Thymus (tissue), 11 donors: ENCODE data around the gene RUFY4. TPM values are rescaled to one million over a fixed set of nuclear protein-coding genes. Genes with fewer than 3 reads are reported as not detected.

Source experiments
- DNase-seq, 9 donors: peaks; one replicate each; pipeline ENCODE4 v3.0.0-alpha.2; 2013; ENCODE audit warnings: low spot score in 9 of 9, low read depth in 6 of 9, missing footprints in 1 of 9
- H3K27ac ChIP-seq, 2 donors: one replicate each; pipeline ENCODE4 v1.5.1; 2013; ENCODE audit warnings: control low read depth in 1 of 2, low read depth in 1 of 2, low read length in 1 of 2, mild to moderate bottlenecking in 1 of 2, moderate library complexity in 1 of 2
- H3K27me3 ChIP-seq, 2 donors: one replicate each; pipeline ENCODE4 v1.5.1; 2013; ENCODE audit warnings: low read length in 1 of 2; ENCODE audit not compliant: control insufficient read depth in 2 of 2, insufficient read depth in 1 of 2
- H3K36me3 ChIP-seq, 2 donors: one replicate each; pipeline ENCODE4 v1.5.1; 2013; ENCODE audit warnings: low read length in 1 of 2, mild to moderate bottlenecking in 1 of 2, moderate library complexity in 1 of 2; ENCODE audit not compliant: control insufficient read depth in 2 of 2, insufficient read depth in 2 of 2
- H3K4me1 ChIP-seq, 2 donors: one replicate each; pipeline ENCODE4 v1.5.1; 2013; ENCODE audit warnings: low read length in 2 of 2; ENCODE audit not compliant: control insufficient read depth in 2 of 2, insufficient read depth in 2 of 2
- H3K4me3 ChIP-seq, 2 donors: one replicate each; pipeline ENCODE4 v1.5.1; 2013; ENCODE audit warnings: low read length in 2 of 2, control low read depth in 1 of 2, mild to moderate bottlenecking in 1 of 2
- H3K9me3 ChIP-seq, 2 donors: one replicate each; pipeline ENCODE4 v1.5.1; 2013; ENCODE audit warnings: low read length in 1 of 2, mild to moderate bottlenecking in 1 of 2; ENCODE audit not compliant: control insufficient read depth in 2 of 2, insufficient read depth in 1 of 2
- WGBS: extraction: QIAGEN DNeasy Blood & Tissue Kit; methylation state at CpG from one replicate; pipeline ENCODE4 v1.1.7; 2013; 5-methylcytosine and 5-hydroxymethylcytosine counted together
- polyA plus RNA-seq: library from polyadenylated mRNA; stranded (reverse); fragments of 200-250 nt; gene quantifications from one replicate; pipeline ENCODE4 v1.2.3, GENCODE V29; 2013
- total RNA-seq: library from RNA; stranded (reverse); fragments of 120-200 nt; gene quantifications from one replicate; pipeline ENCODE4 v1.2.4, GENCODE V29; 2013
- donor health status: healthy.

Gene RUFY4
- total and polyA plus RNA-seq, 2 donors, result 2.6 to 5.4 TPM

DNA sequence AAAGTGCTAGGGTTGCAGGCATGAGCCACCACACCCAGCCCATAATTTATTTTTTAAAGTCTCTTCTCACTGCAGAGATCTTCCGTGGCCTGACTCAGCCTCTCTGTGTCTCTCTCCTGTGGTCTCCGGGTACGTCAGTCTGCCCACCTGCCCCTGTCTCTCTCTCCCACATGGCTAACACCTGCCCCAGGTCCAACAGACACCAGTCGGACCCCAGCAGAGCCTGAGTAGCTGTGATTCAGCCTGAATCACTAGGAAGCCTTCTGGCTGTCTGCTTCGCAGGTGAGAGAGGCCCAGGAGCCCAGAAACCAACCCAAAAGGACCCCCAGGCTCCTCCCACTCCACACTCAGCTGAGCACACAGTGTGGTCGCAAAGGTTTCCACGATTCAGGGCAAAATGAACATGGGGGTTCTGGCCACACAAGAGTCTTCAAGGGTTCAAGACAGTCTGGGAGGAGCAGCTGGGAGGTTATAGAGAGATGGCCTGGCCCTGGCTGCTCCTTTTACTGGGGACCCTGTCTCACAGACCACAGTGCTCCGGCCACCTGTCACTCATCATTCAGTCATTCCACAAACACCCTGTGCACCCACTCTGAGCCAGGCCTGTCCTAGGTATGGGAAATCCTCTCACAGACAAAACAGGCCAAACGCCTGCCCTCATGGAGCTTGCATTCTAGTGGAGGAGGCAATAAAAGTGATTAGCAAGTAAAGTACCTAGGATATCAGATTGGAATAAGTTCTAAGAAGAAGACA is 8.6 kb downstream of the RUFY4 start:
- DNase-seq, result no peak
- WGBS, result 90% methylated on average over 9 of the region's 9 CpGs
- H3K36me3 ChIP-seq, result no peaks in the 10 kb centered on the region

DNA sequence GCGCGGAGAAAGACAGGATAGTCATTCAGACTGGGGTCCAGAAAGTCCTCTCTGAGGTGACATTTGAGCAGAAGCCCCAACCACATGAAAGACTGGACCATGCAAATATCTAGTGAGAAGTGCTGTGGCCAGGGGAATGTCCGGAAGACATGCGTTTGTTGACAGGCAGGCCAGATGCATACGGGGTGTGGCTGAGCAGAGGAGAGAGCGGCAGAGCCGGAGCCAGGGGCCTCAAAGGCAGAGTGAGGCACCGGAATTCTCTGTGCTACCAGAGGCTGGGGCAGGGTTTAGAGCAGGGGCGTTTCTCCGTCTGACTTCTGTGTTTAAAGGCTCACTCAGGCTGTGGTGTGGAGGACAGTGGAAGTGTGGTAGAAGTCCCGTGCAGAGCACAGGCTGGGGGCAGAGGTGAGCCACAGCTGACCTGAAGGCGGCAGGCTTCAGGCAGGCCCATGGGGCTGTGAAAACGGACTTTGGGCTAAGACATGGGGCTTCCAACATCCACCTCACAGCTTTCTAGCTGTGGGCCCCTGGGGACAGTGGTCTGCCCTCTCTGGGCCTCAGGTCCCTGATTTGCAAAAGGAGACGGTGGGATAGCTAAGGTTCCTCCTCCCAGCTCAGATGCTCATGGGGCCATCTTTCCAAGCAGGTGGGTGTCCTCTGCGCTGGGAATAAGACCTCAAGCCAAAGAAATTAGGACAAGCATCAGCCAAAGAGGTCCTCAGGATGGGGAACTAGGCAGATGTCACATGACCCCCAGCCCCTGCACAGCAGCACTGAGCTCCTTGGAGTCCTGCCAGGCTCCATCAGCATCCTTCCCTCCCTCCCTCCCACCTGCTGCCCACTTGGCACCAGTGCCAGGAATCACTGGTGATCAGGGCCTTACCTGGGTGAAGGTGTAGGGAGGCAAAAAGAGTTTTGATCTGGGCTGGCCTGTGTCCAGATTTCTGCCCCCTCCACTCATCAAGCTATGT is 11.2 kb downstream of the RUFY4 start:
- DNase-seq, result no peak
- WGBS, result 86% methylated on average over 15 of the region's 15 CpGs

More for the DNA sequence above, 8.6 kb downstream of the RUFY4 start:
- no peaks in the 10 kb centered on the region for H3K9me3 ChIP-seq
- no peak overlapping the region for H3K4me3 ChIP-seq
- peaks cover 0 to 2% of the 10 kb centered on the region in 2 donors for H3K27me3 ChIP-seq
- no peak overlapping the region for H3K27ac ChIP-seq
- no peaks in the 10 kb centered on the region for H3K4me1 ChIP-seq

DNA sequence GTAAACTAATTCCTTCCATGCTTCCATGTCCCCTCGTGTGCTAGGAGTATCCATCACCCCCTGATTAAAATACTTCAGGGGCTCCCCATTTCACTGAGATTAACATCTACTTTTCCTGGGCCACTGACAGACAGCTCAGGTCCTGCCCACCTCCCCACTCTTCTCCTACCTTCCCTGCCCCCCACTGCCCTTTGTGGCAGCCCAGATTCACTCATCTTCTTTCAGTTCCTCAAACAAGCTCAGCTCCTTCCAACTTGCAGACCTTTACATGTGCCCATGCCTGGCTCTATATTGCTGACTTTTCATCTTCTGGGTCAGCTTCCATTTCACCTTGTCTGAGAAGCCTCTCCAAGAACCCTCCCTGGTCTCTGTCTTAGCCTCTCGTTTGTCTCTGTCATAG is 12.0 kb downstream of the RUFY4 start:
- Histone ChIP-seq H3K9me3 (no peaks in the 10 kb centered on the region), H3K27ac (no peak overlapping the region), H3K4me1 (no peaks in the 10 kb centered on the region), H3K36me3 (no peaks in the 10 kb centered on the region), H3K4me3 (no peak overlapping the region), H3K27me3 (no peaks in the 10 kb centered on the region)
- DNase-seq, result no peak
- WGBS, result 91% methylated on average over 2 of the region's 2 CpGs

More for the DNA sequence above, 11.2 kb downstream of the RUFY4 start:
- no peak overlapping the region for H3K4me3 ChIP-seq
- H3K4me1 ChIP-seq, result no peaks in the 10 kb centered on the region
- H3K27ac ChIP-seq, result no peak overlapping the region
- no peaks in the 10 kb centered on the region for H3K36me3 ChIP-seq
- no peaks in the 10 kb centered on the region for H3K9me3 ChIP-seq
- H3K27me3 ChIP-seq, result no peaks in the 10 kb centered on the region

DNA sequence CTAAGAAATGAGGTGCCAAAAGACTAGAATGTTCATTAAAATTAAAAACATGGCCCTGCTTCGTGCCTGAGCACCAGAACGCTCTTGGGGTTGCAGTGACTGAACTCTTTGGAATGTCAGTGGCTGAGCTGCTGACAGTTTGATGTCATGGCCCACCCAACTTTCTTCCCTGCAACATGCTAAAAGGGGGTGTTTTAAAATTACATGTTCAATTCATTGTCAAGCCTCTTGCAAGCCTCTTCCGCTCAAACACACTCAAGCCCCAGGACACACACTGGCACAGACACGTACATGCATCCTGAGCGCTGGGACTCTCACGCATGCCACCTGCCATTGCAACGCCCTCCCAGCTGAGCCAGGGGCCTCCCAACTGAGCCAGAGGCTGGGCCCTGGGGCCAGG is 12.6 kb downstream of the RUFY4 start:
- no peak for DNase-seq
- Histone ChIP-seq H3K9me3 (no peaks in the 10 kb centered on the region), H3K27ac (no peak overlapping the region), H3K4me1 (no peaks in the 10 kb centered on the region), H3K4me3 (no peak overlapping the region), H3K36me3 (no peaks in the 10 kb centered on the region), H3K27me3 (no peaks in the 10 kb centered on the region)
- WGBS, result 96% methylated on average over 7 of the region's 7 CpGs

DNA sequence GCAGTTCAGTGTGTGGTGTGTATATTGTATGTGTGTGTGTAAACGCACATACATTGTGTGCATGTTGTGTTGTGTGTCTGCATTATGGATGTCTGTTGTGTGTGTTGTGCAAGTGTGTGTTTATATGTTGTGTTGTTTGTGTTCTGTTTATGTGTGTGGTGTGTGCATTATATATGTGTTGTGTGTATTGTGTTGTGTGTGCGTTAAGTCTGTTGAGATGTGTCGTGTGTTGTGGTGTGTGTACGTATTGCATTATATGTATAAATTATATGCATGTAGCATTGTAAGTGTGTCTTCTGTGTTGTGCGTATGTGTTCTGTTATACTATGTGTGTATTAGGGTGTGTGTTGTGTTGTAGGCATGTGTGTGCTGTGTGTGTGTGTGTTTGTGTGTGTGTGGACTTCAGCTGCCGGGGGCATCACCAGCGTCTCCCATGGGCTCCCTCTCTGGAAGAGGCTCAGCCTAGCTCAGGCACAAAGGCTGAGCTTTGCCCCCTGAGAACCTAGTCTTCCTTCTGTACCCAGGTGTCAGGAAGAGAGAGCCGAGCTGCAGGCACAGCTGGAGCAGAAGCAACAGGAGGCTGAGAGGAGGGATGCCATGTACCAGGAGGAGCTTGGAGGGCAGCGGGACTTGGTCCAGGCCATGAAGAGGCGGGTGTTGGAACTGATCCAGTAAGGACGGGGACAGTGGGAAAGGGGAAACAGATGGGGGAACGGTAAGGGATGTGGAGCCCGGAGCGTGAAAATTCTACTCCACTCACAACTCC is 13.7 kb downstream of the RUFY4 start:
- Histone ChIP-seq H3K36me3 (no peaks in the 10 kb centered on the region), H3K4me1 (no peaks in the 10 kb centered on the region), H3K27me3 (no peaks in the 10 kb centered on the region), H3K4me3 (no peak overlapping the region), H3K9me3 (no peaks in the 10 kb centered on the region), H3K27ac (no peak overlapping the region)
- no peak for DNase-seq
- 86% methylated on average over 14 of the region's 14 CpGs for WGBS

DNA sequence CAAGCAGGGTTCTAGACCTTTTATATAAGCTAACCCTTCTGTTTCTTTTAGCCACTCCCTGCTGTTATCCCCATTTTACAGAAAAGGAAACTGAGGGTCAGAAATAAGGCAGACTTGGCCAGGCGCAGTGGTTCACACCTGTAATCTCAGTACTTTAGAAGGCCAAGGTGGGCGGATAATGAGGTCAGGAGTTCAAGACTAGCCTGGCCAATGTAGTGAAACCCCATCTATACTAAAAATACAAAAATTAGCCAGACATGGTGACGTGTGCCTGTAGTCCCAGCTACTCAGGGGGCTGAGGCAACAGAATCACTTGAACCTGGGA is 14.3 kb downstream of the RUFY4 start:
- 93% methylated on average over 3 of the region's 3 CpGs for WGBS
- no peak for DNase-seq
- H3K4me1 ChIP-seq, result no peaks in the 10 kb centered on the region
- H3K36me3 ChIP-seq, result no peaks in the 10 kb centered on the region
- H3K27ac ChIP-seq, result no peak overlapping the region
- H3K4me3 ChIP-seq, result no peak overlapping the region
- no peaks in the 10 kb centered on the region for H3K9me3 ChIP-seq
- no peaks in the 10 kb centered on the region for H3K27me3 ChIP-seq

DNA sequence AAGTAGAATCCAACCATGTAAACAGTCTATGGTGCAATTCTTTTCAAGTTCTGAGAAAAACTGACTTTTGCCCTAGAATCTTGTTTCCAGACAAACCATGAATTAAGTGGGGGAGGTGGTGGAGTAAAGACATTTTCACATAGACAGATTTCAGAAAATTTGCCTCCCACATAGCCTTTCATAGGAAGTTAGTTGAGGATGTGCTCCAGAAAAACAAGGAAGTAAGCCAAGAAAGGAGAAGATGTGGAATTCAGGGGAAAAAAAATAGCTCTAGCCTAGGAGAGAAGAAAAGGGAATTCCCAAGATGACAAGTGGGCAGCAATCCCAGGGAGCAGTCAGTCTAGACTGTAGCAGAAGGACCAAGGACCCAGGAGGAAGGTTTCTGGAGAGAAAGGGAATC is 17.4 kb downstream of the RUFY4 start:
- Histone ChIP-seq H3K9me3 (no peaks in the 10 kb centered on the region), H3K4me3 (no peak overlapping the region), H3K27me3 (no peaks in the 10 kb centered on the region), H3K36me3 (no peaks in the 10 kb centered on the region), H3K27ac (no peak overlapping the region), H3K4me1 (no peaks in the 10 kb centered on the region)
- DNase-seq, result no peak

DNA sequence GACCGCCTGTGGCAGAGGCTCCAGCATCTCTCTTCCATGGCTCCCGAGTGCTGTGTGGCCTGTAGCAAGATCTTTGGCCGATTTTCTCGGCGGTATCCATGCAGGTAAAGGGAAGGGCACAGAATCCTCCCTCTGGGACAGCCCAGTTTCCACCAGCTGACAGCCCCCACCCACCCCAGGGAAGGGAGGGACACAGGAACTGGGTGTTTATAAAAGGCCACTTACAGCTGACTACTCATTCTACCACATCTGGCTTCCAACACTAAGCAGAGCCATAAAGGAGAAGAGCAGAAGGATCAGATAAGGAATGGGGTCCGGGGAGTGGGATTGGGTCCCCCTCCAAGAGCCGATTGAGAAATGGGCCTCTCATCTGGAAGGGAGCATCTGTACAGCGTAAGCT is 20.2 kb downstream of the RUFY4 start:
- Histone ChIP-seq H3K4me1 (no peaks in the 10 kb centered on the region), H3K9me3 (no peaks in the 10 kb centered on the region), H3K27ac (no peak overlapping the region), H3K36me3 (no peaks in the 10 kb centered on the region), H3K27me3 (no peaks in the 10 kb centered on the region), H3K4me3 (no peak overlapping the region)
- 87% methylated on average over 8 of the region's 8 CpGs for WGBS
- DNase-seq, result no peak

DNA sequence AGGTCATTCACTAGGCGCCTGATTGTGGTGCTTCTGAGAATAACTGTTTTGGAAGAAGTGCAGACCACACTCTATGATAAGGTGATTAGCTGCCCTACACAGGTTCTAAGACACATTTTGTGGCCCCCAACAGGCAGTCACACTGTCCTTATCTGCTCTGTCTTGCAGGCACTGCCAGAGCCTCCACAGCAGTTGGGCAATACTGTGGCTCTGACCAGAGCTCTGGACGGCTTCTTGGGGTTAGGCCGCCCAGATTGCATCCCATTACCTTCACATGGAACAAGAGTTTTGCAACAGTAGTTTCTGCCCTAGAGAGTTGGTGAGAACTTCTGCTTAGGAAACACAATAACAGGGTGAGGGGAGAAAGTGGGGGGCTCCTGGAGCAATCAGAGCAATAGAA is 22.7 kb downstream of the RUFY4 start:
- Histone ChIP-seq H3K27me3 (no peaks in the 10 kb centered on the region), H3K9me3 (no peaks in the 10 kb centered on the region), H3K4me1 (no peaks in the 10 kb centered on the region), H3K27ac (no peak overlapping the region), H3K4me3 (no peak overlapping the region), H3K36me3 (no peaks in the 10 kb centered on the region)
- 95% methylated on average over 3 of the region's 3 CpGs for WGBS
- no peak for DNase-seq
